Naive thymus-derived CD8-positive, alpha-beta T cell (primary cell): Measurements from ENCODE around the gene PTPRO. TPM values are rescaled to one million over a fixed set of nuclear protein-coding genes. Genes with fewer than 3 reads are reported as not detected.

Experiments
- ATAC-seq, 2 donors: fragments of 150-1000 bp; cut with Tn5 transposase in 1 of 2; sonication (Bioruptor Pico), chemical (Tn5 transposase) in 1 of 2; 1 replicate in 1 of 2; 2 replicates in 1 of 2; pipeline ENCODE4 v1.10.0; 2021; ENCODE audit warnings: mild to moderate bottlenecking in 2 of 2, moderate library complexity in 2 of 2
- POLR2A ChIA-PET: fragments of 350-600 bp; sonication (Branson Sonifier 250); formaldehyde crosslinking; loops from one replicate; lab custom pipeline; 2021; ENCODE audit warnings: antibody characterized with exemption; lab: Charles Lee
- DNase-seq, 10 donors: peaks; one replicate each; pipeline versions ENCODE4 v3.0.0 to v3.0.0-alpha.2; 2020 to 2022
- H3K27ac Mint-ChIP-seq, 10 donors: one replicate each; pipeline ENCODE4 v1.8.0; 2020 to 2022; ENCODE audit warnings: mild to moderate bottlenecking in 10 of 10, mixed read lengths in 10 of 10, moderate library complexity in 4 of 10, inconsistent platforms in 1 of 10
- H3K27me3 Mint-ChIP-seq, 5 donors: one replicate each; pipeline ENCODE4 v1.8.0; 2021 to 2022; ENCODE audit warnings: mixed read lengths in 5 of 5
- H3K36me3 Mint-ChIP-seq, 3 donors: one replicate each; pipeline ENCODE4 v1.8.0; 2020 to 2022; ENCODE audit warnings: mixed read lengths in 3 of 3, mild to moderate bottlenecking in 2 of 3, inconsistent platforms in 1 of 3
- H3K4me1 Mint-ChIP-seq, 4 donors: one replicate each; pipeline ENCODE4 v1.8.0; 2021 to 2022; ENCODE audit warnings: mixed read lengths in 4 of 4
- H3K4me3 Mint-ChIP-seq, 10 donors: one replicate each; pipeline ENCODE4 v1.8.0; 2020 to 2022; ENCODE audit warnings: mild to moderate bottlenecking in 10 of 10, mixed read lengths in 10 of 10, moderate library complexity in 6 of 10, inconsistent platforms in 1 of 10
- H3K9me3 Mint-ChIP-seq, 9 donors: one replicate each; pipeline ENCODE4 v1.8.0; 2020 to 2022; ENCODE audit warnings: mixed read lengths in 9 of 9, mild to moderate bottlenecking in 3 of 9, inconsistent platforms in 1 of 9, moderate library complexity in 1 of 9
- polyA plus RNA-seq, 3 donors: library from polyadenylated mRNA; unstranded; fragments of 300-500 nt; fragmentation: Illumina TruSeq; gene quantifications; one replicate each; pipeline ENCODE4 v1.2.3, GENCODE V29; 2021
- total RNA-seq, 8 experiments: library from RNA in 2 of 8; stranded (reverse) in 2 of 8; gene quantifications; one replicate each; pipeline ENCODE4 v1.2.3 and lab custom pipeline; 2021 to 2026

Gene PTPRO
- total and polyA plus RNA-seq, 5 experiments from 2014 or later, result 0.56 to 4.4 (median 0.88) TPM

DNA sequence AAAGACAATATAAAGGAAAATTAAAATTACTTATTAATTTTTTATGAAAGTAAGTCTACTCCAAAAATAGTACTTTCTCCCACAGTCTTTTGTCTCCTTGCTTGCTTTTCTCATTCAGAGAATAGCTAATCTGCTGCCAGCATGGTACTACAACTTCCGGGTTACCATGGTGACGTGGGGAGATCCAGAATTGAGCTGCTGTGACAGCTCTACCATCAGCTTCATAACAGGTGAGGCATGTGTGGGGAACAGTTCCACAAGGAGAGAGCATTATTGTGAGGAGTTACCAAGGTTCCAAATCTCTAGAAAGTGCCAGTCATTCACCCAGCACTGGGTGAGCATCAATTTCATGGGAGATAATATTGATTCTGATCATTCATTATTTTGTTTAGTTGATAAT, 197.8 kb downstream of the PTPRO start:
- Mint-ChIP-seq H3K36me3 (no peaks in the 10 kb centered on the region), H3K9me3 (peaks cover 0 to 3% (median 0%) of the 10 kb centered on the region in 9 donors), H3K27ac (no peak overlapping the region), H3K4me1 (peaks cover 0 to 4% (median 2%) of the 10 kb centered on the region in 4 donors), H3K27me3 (peaks cover 16 to 40% (median 24%) of the 10 kb centered on the region in 5 donors), H3K4me3 (no peak overlapping the region)
- POLR2A ChIA-PET, result no interaction called here
- no peak for DNase-seq
- ATAC-seq, result no peak

DNA sequence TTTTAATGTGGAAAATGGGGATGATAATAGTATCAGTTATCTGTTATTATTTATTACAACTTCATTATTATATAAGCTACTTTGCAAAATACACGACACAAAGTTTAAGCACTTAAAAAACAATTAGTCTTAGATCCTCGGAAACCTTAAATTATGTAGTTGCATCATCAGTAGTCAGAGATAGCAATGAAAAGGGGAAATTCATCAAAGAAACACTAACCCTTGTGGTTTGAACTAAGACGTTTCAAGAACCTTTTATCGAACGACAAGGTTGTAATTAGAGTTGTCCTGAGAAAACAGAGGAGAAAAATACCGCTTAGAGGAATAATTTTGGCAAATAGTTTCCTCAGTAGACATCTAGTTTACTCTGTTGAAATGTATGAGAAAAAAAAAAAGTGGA, 198.5 kb downstream of the PTPRO start:
- POLR2A ChIA-PET, result no interaction called here
- H3K27me3 Mint-ChIP-seq, result peaks cover 16 to 39% (median 24%) of the 10 kb centered on the region in 5 donors
- H3K9me3 Mint-ChIP-seq, result peaks cover 0 to 3% (median 0%) of the 10 kb centered on the region in 9 donors
- no peaks in the 10 kb centered on the region for H3K36me3 Mint-ChIP-seq
- DNase-seq (no peak), ATAC-seq (no peak)
- no peak overlapping the region for H3K4me3 Mint-ChIP-seq
- peaks cover 0 to 4% (median 2%) of the 10 kb centered on the region in 4 donors for H3K4me1 Mint-ChIP-seq
- no peak overlapping the region for H3K27ac Mint-ChIP-seq

DNA sequence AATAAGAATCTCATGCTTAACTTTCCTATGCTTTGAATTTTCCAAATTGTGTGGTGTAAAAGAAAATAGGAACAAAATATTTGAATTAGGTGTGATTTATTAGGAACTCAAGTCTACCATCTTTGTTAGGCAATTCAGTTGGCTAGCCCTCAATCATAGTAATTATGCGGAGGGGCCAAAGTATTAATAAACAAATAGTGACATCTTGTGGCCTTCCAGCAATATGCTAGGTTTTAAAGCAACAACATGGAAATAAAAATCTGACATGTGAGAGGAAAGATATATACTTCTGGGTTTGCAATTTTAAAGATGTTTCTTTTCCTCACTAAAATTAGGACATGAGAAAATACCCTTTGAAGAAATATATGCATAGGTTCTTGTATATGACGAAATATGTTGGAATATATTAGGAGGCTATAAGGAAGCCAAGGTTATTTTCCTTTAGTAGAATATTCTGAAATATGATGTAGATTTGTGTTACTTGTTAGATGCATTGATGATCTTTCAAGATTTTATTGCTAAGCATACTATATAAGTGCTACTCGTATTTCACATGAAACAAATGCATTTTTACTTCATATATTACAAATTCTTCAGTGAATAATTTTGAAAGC, 200.4 kb downstream of the PTPRO start:
- peaks cover 0 to 5% (median 0%) of the 10 kb centered on the region in 9 donors for H3K9me3 Mint-ChIP-seq
- no peaks in the 10 kb centered on the region for H3K36me3 Mint-ChIP-seq
- DNase-seq (no peak), ATAC-seq (no peak)
- peaks cover 0 to 6% (median 2%) of the 10 kb centered on the region in 4 donors for H3K4me1 Mint-ChIP-seq
- POLR2A ChIA-PET, result no interaction called here
- peaks cover 11 to 34% (median 19%) of the 10 kb centered on the region in 5 donors for H3K27me3 Mint-ChIP-seq
- no peak overlapping the region for H3K27ac Mint-ChIP-seq
- H3K4me3 Mint-ChIP-seq, result no peak overlapping the region

DNA sequence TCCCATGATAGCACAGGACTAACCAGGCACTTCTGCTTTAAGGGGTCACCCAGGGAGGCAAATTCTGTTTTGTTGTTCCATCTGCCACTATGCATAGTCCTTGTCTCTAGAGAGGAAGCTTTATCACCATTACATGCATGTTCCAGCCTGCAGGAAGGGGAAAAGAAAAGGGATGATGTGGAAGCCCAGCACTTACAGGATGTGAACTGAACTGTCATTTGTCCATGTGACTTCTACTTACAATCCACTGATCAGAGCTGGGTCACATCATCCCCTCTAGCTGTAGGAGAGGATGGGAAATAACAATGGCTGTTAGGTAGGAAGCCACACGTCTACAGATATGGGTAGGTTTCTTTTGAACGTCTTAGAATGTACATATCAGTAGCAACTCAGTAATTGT, 203.1 kb downstream of the PTPRO start:
- DNase-seq (no peak), ATAC-seq (no peak)
- Mint-ChIP-seq H3K36me3 (peaks cover 0 to 9% (median 5%) of the 10 kb centered on the region in 3 donors), H3K4me1 (peaks cover 0 to 6% (median 2%) of the 10 kb centered on the region in 4 donors), H3K27ac (no peak overlapping the region), H3K9me3 (peaks cover 0 to 21% (median 6%) of the 10 kb centered on the region in 9 donors), H3K27me3 (peaks cover 4 to 18% (median 8%) of the 10 kb centered on the region in 5 donors), H3K4me3 (no peak overlapping the region)
- POLR2A ChIA-PET, result interaction anchor here (0.8 kb wide), 1 partner anchor 326 kb away, joined by 3 read pairs; no protein-coding TSS in a partner anchor

DNA sequence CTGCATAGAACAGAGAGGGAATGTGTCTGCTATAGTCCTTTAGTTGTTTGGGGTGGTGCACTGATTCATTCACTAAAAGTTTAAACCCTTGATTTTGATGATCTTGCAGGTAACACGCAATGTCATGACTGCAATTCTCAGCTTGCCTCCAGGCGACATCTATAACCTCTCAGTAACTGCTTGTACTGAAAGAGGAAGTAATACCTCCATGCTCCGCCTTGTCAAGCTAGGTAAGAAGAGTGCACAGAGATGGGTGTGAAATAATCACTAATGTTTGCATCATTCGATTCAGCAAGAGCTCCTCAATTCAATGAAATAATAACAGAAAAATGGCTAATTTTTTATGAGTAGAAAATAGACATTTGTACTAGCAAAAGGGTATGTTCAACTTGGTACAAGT, 203.7 kb downstream of the PTPRO start:
- POLR2A ChIA-PET, result interaction anchor here (0.8 kb wide), 1 partner anchor 325 kb away, joined by 3 read pairs; no protein-coding TSS in a partner anchor
- Mint-ChIP-seq H3K4me3 (no peak overlapping the region), H3K27me3 (peaks cover 3 to 17% (median 8%) of the 10 kb centered on the region in 5 donors), H3K9me3 (peaks cover 0 to 21% (median 6%) of the 10 kb centered on the region in 9 donors), H3K27ac (no peak overlapping the region), H3K4me1 (peaks cover 0 to 3% (median under 1%) of the 10 kb centered on the region in 4 donors), H3K36me3 (peaks cover 0 to 9% (median 5%) of the 10 kb centered on the region in 3 donors)
- DNase-seq, result no peak
- ATAC-seq, result no peak

DNA sequence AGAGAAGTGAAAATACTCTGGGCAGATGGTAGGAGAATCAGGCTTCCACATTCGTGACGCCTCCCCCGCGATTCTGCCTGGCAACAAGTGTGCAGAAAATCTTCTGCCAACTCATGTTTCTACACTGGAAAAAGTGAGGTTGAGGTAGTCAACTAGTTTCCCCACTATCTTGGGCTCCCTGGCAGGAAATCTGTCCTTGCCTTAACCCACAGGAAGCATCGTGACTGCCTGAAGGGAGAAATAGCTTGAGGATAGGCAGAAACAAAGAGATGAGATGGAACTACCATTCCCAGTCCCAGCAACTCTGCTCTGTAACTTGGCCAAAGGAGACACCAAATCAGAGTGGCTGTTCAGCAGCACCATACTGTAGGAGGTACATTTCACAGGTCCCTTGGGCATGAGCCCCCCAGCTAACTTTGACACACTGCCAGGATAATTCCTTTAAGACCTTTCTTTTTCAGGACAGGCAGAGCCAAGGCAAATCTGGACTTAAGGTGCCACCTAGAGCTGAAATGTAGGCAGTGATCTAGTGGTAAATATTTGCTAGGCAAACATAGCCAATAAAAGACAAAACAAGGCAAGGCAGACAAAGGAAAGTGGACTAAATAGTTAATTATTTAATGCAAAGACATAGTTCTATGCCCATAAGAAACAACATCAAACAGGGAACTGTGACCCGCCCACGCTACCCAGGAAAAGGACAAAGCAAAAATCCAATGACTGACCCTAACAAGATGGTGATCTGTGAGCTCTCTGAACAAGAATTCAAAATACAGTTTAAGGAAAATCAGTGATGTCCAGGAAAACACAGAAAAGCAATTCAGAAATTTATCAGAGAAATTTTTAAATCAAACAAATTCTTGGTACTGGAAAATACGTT, 205.1 kb downstream of the PTPRO start:
- peaks cover 3 to 12% (median 6%) of the 10 kb centered on the region in 5 donors for H3K27me3 Mint-ChIP-seq
- no peak overlapping the region for H3K4me3 Mint-ChIP-seq
- peaks cover under 1 to 3% (median 2%) of the 10 kb centered on the region in 4 donors for H3K4me1 Mint-ChIP-seq
- H3K36me3 Mint-ChIP-seq, result peaks cover 0 to 9% (median 5%) of the 10 kb centered on the region in 3 donors
- DNase-seq, result no peak
- POLR2A ChIA-PET, result no interaction called here
- ATAC-seq, result no peak
- peaks cover 0 to 21% (median 6%) of the 10 kb centered on the region in 9 donors for H3K9me3 Mint-ChIP-seq
- no peak overlapping the region for H3K27ac Mint-ChIP-seq

DNA sequence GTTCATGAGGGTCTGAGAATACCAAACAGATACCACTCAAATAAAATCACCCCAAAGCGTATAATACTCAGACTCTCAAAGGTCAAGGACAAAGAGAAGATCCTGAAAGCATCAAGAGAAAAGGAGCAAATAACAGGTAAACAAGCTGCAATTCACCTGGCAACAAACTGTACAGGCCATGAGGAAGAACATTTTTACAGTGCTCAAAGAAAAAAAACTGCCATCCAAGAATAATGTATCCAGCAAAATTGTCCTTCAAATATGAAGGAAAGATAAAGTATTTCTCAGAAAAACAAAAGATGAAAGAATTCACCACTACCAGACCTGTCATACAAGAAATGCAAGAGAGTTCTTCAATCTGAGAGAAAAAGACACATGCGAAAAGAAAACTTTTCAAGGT, 206.4 kb downstream of the PTPRO start:
- Mint-ChIP-seq H3K4me3 (no peak overlapping the region), H3K36me3 (peaks cover 0 to 9% (median 5%) of the 10 kb centered on the region in 3 donors), H3K4me1 (peaks cover 2 to 13% (median 6%) of the 10 kb centered on the region in 4 donors), H3K27ac (no peak overlapping the region), H3K9me3 (peaks cover 0 to 21% (median 6%) of the 10 kb centered on the region in 9 donors), H3K27me3 (peaks cover 3 to 9% (median 4%) of the 10 kb centered on the region in 5 donors)
- POLR2A ChIA-PET, result no interaction called here
- DNase-seq, result no peak
- ATAC-seq, result no peak

DNA sequence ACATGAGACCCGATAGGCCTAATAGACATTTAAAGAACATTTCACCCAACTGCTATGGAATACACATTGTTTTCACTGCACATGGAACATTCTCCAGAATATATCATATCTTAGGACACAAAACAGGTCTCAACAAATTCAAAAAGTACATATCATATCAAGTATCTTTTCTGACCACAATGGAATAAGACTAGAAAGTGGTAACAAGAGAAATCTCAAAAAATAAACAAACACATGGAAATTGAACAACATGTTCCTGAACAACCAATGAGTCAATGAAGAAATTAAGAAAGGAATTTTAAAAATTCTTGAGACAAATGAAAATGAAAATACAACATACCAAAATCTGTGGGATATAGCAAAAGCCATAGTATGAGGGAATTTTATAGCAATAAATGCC, 208.1 kb downstream of the PTPRO start:
- H3K4me3 Mint-ChIP-seq, result no peak overlapping the region
- POLR2A ChIA-PET, result no interaction called here
- H3K9me3 Mint-ChIP-seq, result peaks cover 0 to 21% (median 6%) of the 10 kb centered on the region in 9 donors
- H3K27ac Mint-ChIP-seq, result peak overlapping the region in 2 of 10 donors; percentile 14 to 30
- DNase-seq (no peak), ATAC-seq (no peak)
- peaks cover 2 to 18% (median 6%) of the 10 kb centered on the region in 4 donors for H3K4me1 Mint-ChIP-seq
- peaks cover 0 to 9% (median 7%) of the 10 kb centered on the region in 3 donors for H3K36me3 Mint-ChIP-seq
- peaks cover 0 to 3% (median 0%) of the 10 kb centered on the region in 5 donors for H3K27me3 Mint-ChIP-seq

DNA sequence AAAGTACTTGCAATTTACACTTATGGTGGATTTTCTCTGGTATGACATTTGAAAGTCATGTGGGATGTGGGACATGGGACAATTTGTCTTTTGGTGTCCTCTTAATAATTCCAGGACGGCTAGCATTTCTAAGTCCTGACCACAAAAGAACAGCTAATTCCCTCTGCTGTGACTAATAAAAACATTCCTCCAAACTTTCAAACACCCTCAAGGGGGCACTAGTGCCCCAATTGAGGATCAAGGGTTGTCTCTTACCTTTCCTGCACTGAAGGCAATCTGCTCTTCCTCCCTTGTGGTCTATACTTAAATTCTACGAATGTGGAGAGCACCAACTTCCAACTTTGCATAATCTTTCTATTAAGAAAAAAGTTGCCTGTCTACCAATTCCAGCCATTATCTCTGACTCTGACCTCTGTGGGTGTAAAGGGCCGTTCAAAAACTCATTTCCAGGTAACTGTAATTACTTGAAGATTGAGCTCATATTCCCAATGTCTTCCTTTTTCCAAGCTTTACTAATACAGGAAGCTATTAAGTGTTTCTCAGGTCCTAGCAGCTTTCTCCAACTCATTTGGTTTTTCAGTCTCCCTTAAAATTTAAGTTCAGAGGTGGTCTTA, 210.2 kb downstream of the PTPRO start:
- Mint-ChIP-seq H3K4me3 (peak overlapping the region in 6 of 10 donors; percentile 7 to 70 (median 22)), H3K27me3 (peaks cover 0 to 3% (median 0%) of the 10 kb centered on the region in 5 donors), H3K27ac (peak overlapping the region in 7 of 10 donors; percentile 37 to 90 (median 73)), H3K4me1 (peaks cover 0 to 18% (median 6%) of the 10 kb centered on the region in 4 donors), H3K36me3 (peaks cover 0 to 9% (median 7%) of the 10 kb centered on the region in 3 donors), H3K9me3 (peaks cover 0 to 18% (median 6%) of the 10 kb centered on the region in 9 donors)
- peak; percentile 72 to 86 for ATAC-seq
- POLR2A ChIA-PET, result interaction anchor here (0.7 to 1.7 kb wide), 8 partner anchors 14 to 58 kb away, joined by 3 to 16 read pairs (median 4); no protein-coding TSS in a partner anchor
- peak; percentile 9 to 76 (median 52) for DNase-seq

DNA sequence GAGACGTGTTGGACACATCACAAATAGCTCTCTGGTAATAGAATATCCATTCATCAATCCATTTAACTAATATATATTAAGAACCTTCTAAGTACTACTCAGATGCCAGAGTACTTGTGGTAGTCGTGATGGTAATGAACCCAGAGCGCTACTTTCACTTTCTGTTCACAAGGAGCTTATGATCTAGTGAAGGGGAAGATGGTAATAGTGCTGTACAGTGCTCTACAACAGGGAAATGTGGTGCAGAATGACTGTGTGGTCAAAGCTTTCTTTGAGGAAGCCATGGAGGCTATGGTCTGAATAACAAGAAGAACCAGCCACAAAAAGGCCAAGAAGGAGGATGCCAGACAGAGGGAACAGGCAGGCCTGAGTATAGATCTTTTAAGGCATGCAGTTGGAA, 212.0 kb downstream of the PTPRO start:
- Mint-ChIP-seq H3K36me3 (peaks cover 0 to 5% (median 0%) of the 10 kb centered on the region in 3 donors), H3K27me3 (no peaks in the 10 kb centered on the region), H3K27ac (peak overlapping the region in 3 of 10 donors; percentile 69 to 95 (median 77)), H3K4me3 (peak overlapping the region in 6 of 10 donors; percentile 36 to 82 (median 68)), H3K4me1 (peaks cover 4 to 26% (median 9%) of the 10 kb centered on the region in 4 donors), H3K9me3 (peaks cover 0 to under 1% (median 0%) of the 10 kb centered on the region in 9 donors)
- DNase-seq (peak in 4 of 10 donors; percentile 10 to 44 (median 30)), ATAC-seq (peak; percentile 80 to 83)
- POLR2A ChIA-PET, result interaction anchor here (0.6 to 2.8 kb wide), 15 partner anchors 9 to 376 kb away, joined by 3 to 36 read pairs (median 4); no protein-coding TSS in a partner anchor

DNA sequence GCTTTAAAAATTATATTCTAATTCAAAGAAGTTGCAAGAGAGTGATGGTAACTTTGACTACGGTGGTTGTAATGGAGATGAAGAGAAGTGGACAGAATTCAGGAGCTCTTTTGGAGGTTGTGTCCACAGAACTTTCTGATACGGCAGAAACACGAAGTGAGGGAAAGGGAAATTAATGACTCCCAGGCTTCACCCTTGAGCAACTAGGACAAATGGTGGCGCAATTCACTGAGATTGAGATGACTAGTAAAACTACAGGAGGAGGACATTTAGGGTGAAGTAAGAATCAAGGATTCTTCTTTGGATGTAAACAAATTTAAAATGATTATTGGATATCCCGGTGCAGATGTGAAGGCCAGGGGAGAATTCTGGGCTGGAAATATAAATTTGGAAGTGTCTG, 212.6 kb downstream of the PTPRO start:
- H3K4me1 Mint-ChIP-seq, result peaks cover 4 to 26% (median 10%) of the 10 kb centered on the region in 4 donors
- ATAC-seq, result no peak
- POLR2A ChIA-PET, result interaction anchor here (0.6 to 2.8 kb wide), 12 partner anchors 9 to 51 kb away, joined by 3 to 36 read pairs (median 4); no protein-coding TSS in a partner anchor

More for the DNA sequence above, 212.6 kb downstream of the PTPRO start:
- Mint-ChIP-seq H3K36me3 (peaks cover 0 to 5% (median 0%) of the 10 kb centered on the region in 3 donors), H3K9me3 (no peaks in the 10 kb centered on the region), H3K4me3 (no peak overlapping the region), H3K27me3 (no peaks in the 10 kb centered on the region), H3K27ac (no peak overlapping the region)
- no peak for DNase-seq
